PFSK-1 (cell line): ENCODE measurements around the gene BRINP3.

Experiments
- FOXP2 ChIP-seq: optimal IDR thresholded peaks from 2 replicates; pipeline ENCODE3; 2011; ENCODE audit warnings: borderline replicate concordance, control low read depth, inconsistent platforms; ENCODE audit not compliant: insufficient read depth; ENCODE audit errors: extremely low read length, extremely low read depth
- POLR2AphosphoS5 ChIP-seq: IDR thresholded peaks from 2 replicates; pipeline ENCODE4 v1.6.1; 2012; ENCODE audit warnings: low read depth, mild to moderate bottlenecking, control low read depth, low read length, moderate library complexity
- REST ChIP-seq, 2 experiments: IDR thresholded peaks; 2 replicates each; pipeline versions ENCODE4 v1.6.1 to v1.8.0; 2011 to 2012; ENCODE audit warnings: low read depth in 2 of 2, low read length in 2 of 2, control low read depth in 1 of 2, inconsistent platforms in 1 of 2, mild to moderate bottlenecking in 1 of 2, moderate library complexity in 1 of 2; ENCODE audit not compliant: insufficient read depth in 1 of 2
- SIN3A ChIP-seq: IDR thresholded peaks from 2 replicates; pipeline ENCODE4 v1.6.1; 2012; ENCODE audit warnings: mild to moderate bottlenecking, low read length, moderate library complexity, borderline replicate concordance; ENCODE audit not compliant: insufficient read depth
- TAF1 ChIP-seq: IDR thresholded peaks from 2 replicates; pipeline ENCODE4 v1.6.1; 2012; ENCODE audit warnings: low read length, control low read depth, borderline replicate concordance; ENCODE audit not compliant: insufficient read depth

BRINP3 gene

GRCh38 chr1:190472494-190472893 is 5.2 kb downstream of the BRINP3 start:
- no peak for TF ChIP-seq REST (IDR thresholded peaks at IDR 0.05; ENCODE audit: insufficient read depth in 1 of 2, low read depth in 2 of 2, low read length in 2 of 2)
- no peak for TF ChIP-seq POLR2AphosphoS5
- no peak for TF ChIP-seq TAF1
- no peak for TF ChIP-seq FOXP2
- no peak for TF ChIP-seq SIN3A

- TF ChIP-seq REST (IDR thresholded peaks at IDR 0.05; ENCODE audit: insufficient read depth in 1 of 2, low read depth in 2 of 2, low read length in 2 of 2) (no peak), SIN3A (no peak), FOXP2 (no peak), POLR2AphosphoS5 (no peak), TAF1 (no peak)
Observed at GRCh38 chr1:190472042-190472441, 5.6 kb downstream of the BRINP3 start.

- TF ChIP-seq FOXP2 (no peak), POLR2AphosphoS5 (no peak), TAF1 (no peak), REST (IDR thresholded peaks at IDR 0.05; ENCODE audit: insufficient read depth in 1 of 2, low read depth in 2 of 2, low read length in 2 of 2) (no peak), SIN3A (no peak)
Observed at GRCh38 chr1:190464690-190465089, 13.0 kb downstream of the BRINP3 start.

- TF ChIP-seq POLR2AphosphoS5: no peak
- no peak for TF ChIP-seq FOXP2
- no peak for TF ChIP-seq TAF1
- TF ChIP-seq REST (IDR thresholded peaks at IDR 0.05; ENCODE audit: insufficient read depth in 1 of 2, low read depth in 2 of 2, low read length in 2 of 2): no peak
- TF ChIP-seq SIN3A: no peak
Observed at GRCh38 chr1:190456129-190456528, 21.5 kb downstream of the BRINP3 start.

- TF ChIP-seq REST (IDR thresholded peaks at IDR 0.05; ENCODE audit: insufficient read depth in 1 of 2, low read depth in 2 of 2, low read length in 2 of 2) (no peak), TAF1 (no peak), SIN3A (no peak), POLR2AphosphoS5 (no peak), FOXP2 (no peak)
Observed at GRCh38 chr1:190455631-190456030, 22.0 kb downstream of the BRINP3 start.
